Placental pericyte (primary cell): ENCODE measurements around the gene ASIC5. TPM values are rescaled to one million over a fixed set of nuclear protein-coding genes. Genes with fewer than 3 reads are reported as not detected.

Experiments used
- total RNA-seq: library from RNA; depleted of rRNA; stranded (reverse); fragments of >200 nt; gene quantifications from 2 replicates; pipeline ENCODE4 v1.2.3, GENCODE V29; 2012

The ASIC5 gene, protein sequence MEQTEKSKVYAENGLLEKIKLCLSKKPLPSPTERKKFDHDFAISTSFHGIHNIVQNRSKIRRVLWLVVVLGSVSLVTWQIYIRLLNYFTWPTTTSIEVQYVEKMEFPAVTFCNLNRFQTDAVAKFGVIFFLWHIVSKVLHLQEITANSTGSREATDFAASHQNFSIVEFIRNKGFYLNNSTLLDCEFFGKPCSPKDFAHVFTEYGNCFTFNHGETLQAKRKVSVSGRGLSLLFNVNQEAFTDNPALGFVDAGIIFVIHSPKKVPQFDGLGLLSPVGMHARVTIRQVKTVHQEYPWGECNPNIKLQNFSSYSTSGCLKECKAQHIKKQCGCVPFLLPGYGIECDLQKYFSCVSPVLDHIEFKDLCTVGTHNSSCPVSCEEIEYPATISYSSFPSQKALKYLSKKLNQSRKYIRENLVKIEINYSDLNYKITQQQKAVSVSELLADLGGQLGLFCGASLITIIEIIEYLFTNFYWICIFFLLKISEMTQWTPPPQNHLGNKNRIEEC
- total RNA-seq, result not detected in 2 replicates

DNA sequence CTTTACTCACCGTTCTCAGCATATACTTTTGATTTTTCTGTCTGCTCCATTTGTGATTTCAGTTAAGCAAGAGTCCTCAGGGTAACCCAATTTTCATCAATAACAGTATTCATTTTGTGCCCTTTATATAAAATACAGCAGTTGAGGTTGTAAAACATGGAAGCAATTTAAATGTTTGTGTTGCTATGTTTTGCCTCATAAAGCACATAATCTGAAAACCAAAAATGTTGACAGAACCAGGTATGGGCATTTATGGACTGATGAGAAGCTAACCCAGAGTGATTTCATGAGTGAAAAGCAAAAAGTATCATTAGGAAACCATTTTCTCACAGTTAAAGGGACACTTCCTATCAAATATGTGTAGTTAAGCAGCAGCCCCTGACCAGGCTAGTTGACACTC is at the start of gene ASIC5:
Gene ASIC5, minus strand, starts transcription at position 101 of the 400 bp plus-strand sequence. Its CDS starts 51 bp downstream, at position 50.

DNA sequence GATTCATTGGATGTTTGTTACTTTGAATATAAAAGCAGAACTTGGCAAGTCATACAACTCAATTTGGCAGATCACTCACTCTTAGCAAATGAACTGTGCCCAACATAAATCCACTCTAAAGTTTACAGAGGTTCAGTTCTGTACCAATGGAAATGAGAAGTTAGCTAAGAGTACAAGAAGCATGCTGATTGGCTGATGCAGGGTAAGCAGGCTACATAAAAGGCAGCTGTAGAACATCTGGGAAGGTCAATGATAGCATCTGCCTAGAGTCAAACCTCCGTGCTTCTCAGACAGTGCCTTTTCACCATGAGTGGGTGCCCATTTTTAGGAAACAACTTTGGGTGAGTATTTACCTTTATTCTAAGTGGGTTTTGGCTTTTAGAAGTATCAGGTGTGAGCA is 37.4 kb upstream of the ASIC5 start, which contains the start of gene TDO2:
Gene TDO2, plus strand, starts transcription at position 244 of the 400 bp plus-strand sequence. Its CDS starts 63 bp downstream, at position 307.

Other genes with a start within 250 kb of the ASIC5 start
- gene GUCY1A1, start 199.4 kb downstream of the ASIC5 start, total RNA-seq, result 0.14 and 0.44 TPM in 2 replicates
- gene GUCY1B1, start 107.3 kb downstream of the ASIC5 start, total RNA-seq, result 0.86 and 3.1 TPM in 2 replicates
- gene TDO2, start 37.4 kb upstream of the ASIC5 start, total RNA-seq, result 8.3 and 12.3 TPM in 2 replicates
- gene CTSO, start 87.6 kb upstream of the ASIC5 start, total RNA-seq, result 10.3 and 12.3 TPM in 2 replicates